HG02884 (cell line): ENCODE results near the gene PRCP.

Experiments used
- ATAC-seq: cut with Tn5 transposase; IDR thresholded peaks from one replicate; pipeline ENCODE4 v1.9.1; 2021; ENCODE audit warnings: mild to moderate bottlenecking, moderate library complexity; ENCODE audit not compliant: unreplicated experiment

Gene PRCP

DNA sequence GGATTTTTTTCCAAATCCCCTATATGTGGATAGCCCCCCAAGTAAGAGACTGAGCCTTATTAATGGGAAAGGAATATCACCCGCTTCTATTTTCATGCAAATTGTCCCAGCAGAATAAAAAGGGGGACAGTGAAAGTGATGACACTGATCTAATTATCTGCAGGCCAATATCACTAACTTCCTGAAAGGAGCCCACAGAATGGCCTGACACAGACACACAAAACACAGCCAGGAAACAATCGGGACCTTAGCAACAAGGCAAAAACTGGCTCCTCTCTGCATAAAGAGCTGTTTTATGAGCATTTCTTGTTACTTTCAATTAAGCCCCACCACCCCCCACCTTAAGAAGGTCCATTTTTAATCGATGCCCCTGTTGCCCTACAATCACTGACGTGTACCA lies 112.2 kb downstream of the PRCP start:
- ATAC-seq: no peak

GRCh38 chr11:82786836-82787235 lies 113.4 kb downstream of the PRCP start:
- no peak for ATAC-seq

- no peak for ATAC-seq
Observed at GRCh38 chr11:82786001-82786400, 114.2 kb downstream of the PRCP start.

- ATAC-seq: no peak
Observed at GRCh38 chr11:82782825-82783374, 117.3 kb downstream of the PRCP start.

- no peak for ATAC-seq
Observed at GRCh38 chr11:82778776-82779175, 121.5 kb downstream of the PRCP start.

DNA sequence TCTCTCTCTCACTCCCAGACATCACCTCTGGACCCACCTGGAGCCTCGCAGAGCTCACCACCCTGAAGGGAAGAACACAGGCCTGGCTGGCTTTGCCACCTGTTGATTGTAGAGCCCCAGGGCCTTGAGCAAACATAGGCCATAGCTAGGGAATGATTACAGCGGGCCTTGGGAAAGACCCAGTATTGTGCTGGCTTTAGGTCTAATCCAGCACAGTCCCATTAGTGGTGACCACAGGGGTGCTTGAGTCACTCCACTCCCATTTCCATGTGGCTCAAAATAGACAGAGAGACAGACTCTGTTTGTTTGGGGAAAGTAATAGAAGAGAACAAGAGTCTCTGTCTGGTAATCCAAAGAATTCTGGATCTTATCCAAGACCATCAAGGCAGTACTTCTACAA lies 123.9 kb downstream of the PRCP start:
- ATAC-seq: no peak

- ATAC-seq: peak; percentile 96
Observed at GRCh38 chr11:82775736-82776346, 124.4 kb downstream of the PRCP start.

DNA sequence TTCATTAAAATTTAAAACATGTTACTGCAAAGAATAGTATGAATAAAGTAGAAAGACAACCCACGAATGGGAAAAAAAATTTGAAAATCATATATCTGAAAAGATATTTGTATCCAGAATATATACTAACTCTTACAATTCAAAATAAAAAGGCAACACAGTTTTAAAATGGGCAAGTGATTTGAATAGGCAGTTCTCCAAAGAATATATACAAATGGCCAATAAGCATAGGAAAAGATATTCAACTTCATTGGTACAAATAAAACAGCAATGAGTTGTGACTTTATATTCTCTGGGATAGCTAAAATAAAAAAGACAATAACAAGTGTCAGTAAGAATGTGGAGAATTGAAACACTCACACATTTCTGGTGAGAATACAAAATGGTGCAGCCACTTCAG lies 125.0 kb downstream of the PRCP start:
- no peak for ATAC-seq
